Measurements from ENCODE around the gene ARMC3. TPM values are rescaled to one million over a fixed set of nuclear protein-coding genes. Genes with fewer than 3 reads are reported as not detected.

The ARMC3 gene
- total RNA-seq, 1 donor from 2014 or later, result not detected

DNA sequence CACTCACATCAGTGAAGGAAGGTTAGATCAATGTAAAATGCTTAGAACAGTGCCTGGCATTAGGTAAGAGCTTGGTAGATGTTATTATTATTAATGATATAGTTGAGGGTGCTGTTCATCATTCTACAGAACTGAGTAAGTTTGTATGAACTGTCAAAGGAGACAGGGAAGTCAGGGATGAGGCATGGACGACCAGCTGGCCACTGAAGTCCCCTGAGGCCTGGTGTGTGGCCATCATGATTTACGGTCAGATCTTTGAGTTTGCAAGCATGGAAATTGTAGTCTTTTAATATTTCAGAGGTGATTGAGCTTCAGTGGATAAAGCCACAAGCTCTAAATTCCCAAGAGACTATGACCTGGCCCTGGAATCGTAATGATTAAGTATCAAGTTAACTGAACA, 6.9 kb downstream of the ARMC3 start:
- Mint-ChIP-seq H3K36me3 (ENCODE audit: unreplicated experiment) (no peaks in the 10 kb centered on the region), H3K4me3 (ENCODE audit: unreplicated experiment) (no peak overlapping the region), H3K9me3 (ENCODE audit: unreplicated experiment) (no peaks in the 10 kb centered on the region), H3K4me1 (ENCODE audit: unreplicated experiment) (peaks cover 2% of the 10 kb centered on the region), H3K27ac (ENCODE audit: unreplicated experiment) (no peak overlapping the region), H3K27me3 (ENCODE audit: unreplicated experiment) (peaks cover 17% of the 10 kb centered on the region)
- TF ChIP-seq, protein P1, sequence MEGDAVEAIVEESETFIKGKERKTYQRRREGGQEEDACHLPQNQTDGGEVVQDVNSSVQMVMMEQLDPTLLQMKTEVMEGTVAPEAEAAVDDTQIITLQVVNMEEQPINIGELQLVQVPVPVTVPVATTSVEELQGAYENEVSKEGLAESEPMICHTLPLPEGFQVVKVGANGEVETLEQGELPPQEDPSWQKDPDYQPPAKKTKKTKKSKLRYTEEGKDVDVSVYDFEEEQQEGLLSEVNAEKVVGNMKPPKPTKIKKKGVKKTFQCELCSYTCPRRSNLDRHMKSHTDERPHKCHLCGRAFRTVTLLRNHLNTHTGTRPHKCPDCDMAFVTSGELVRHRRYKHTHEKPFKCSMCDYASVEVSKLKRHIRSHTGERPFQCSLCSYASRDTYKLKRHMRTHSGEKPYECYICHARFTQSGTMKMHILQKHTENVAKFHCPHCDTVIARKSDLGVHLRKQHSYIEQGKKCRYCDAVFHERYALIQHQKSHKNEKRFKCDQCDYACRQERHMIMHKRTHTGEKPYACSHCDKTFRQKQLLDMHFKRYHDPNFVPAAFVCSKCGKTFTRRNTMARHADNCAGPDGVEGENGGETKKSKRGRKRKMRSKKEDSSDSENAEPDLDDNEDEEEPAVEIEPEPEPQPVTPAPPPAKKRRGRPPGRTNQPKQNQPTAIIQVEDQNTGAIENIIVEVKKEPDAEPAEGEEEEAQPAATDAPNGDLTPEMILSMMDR (IDR thresholded peaks at IDR 0.05), result no peak
- DNase-seq (ENCODE audit: extremely low spot score, unreplicated experiment), result no peak

DNA sequence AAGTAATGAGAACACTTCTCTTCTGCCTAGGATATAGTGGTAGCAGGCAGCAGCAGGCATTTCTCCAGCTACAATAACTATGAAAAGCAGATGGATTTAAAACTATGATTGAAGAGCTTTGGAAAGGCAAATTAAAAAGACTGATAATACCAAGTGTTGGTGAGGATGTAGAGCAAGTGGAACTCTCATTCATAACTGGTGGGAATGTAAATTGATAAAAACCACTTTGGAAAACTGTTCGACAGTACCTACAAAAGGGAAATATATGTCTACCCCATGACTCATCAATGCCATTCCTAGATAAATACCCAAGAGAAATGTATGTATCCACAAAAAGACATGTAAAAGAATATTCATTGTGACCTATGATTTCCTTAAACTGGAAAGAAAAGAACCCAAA, 14.6 kb downstream of the ARMC3 start:
- Mint-ChIP-seq H3K36me3 (ENCODE audit: unreplicated experiment) (no peaks in the 10 kb centered on the region), H3K9me3 (ENCODE audit: unreplicated experiment) (peaks cover 18% of the 10 kb centered on the region), H3K27ac (ENCODE audit: unreplicated experiment) (no peak overlapping the region), H3K4me3 (ENCODE audit: unreplicated experiment) (no peak overlapping the region), H3K4me1 (ENCODE audit: unreplicated experiment) (no peaks in the 10 kb centered on the region), H3K27me3 (ENCODE audit: unreplicated experiment) (peaks cover 58% of the 10 kb centered on the region)
- TF ChIP-seq, protein P1 (IDR thresholded peaks at IDR 0.05), result no peak
- DNase-seq (ENCODE audit: extremely low spot score, unreplicated experiment), result no peak

DNA sequence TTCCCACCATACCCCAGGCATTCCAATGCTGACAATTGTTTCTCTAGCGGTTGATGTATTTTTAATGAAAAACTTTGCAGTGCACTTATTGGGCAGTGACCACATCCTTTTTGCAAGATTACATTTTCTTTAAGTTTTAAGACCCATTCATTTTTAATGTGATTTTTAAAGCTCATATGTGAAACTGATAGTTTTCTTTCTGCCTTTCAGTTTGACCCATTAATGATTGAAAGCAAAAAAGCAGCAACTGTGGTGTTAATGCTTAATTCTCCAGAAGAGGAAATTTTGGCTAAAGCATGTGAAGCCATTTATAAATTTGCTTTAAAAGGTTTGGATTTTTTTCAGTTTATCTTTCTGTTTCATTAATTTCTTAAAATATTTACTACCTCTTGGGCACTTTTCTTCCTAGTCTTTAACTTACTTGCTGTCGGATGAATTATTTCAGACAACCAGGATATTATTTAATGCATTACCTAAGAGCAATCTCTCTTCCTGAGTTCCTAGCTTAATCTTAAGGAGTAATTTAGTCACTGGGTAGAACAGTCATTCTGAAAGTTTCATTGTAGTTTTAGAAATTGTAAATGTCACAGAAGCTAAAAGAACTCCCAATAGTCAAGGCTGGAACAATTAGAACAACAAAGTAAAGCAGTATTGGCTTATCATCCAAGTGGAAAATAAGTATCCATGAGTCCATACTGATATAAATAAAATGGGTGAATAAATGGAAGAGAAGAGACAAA, 18.3 kb downstream of the ARMC3 start:
- Mint-ChIP-seq H3K4me1 (ENCODE audit: unreplicated experiment) (no peaks in the 10 kb centered on the region), H3K9me3 (ENCODE audit: unreplicated experiment) (peaks cover 42% of the 10 kb centered on the region), H3K27ac (ENCODE audit: unreplicated experiment) (no peak overlapping the region), H3K27me3 (ENCODE audit: unreplicated experiment) (peaks cover 46% of the 10 kb centered on the region), H3K36me3 (ENCODE audit: unreplicated experiment) (no peaks in the 10 kb centered on the region), H3K4me3 (ENCODE audit: unreplicated experiment) (no peak overlapping the region)
- TF ChIP-seq, protein P1 (IDR thresholded peaks at IDR 0.05), result no peak
- no peak for DNase-seq (ENCODE audit: extremely low spot score, unreplicated experiment)

DNA sequence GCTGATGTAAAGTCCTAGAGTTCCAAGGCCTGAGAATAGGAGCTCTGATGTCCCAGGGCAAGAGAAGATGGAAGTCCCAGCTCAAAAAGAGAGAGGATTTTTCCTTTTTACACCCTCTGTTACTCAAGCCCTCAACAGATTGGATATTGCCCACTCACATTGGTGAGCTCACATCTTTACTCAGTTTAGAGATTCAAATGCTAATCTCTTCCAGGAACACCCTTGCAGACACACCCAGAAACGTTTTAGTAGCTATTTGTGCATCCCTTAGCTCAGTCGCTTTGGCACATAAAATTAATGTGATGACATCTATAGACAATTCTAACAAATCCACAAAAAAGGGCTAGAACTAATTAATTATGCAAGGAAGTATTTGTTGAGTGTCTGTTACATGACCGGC, 27.1 kb downstream of the ARMC3 start:
- H3K36me3 Mint-ChIP-seq (ENCODE audit: unreplicated experiment), result peaks cover 2% of the 10 kb centered on the region
- no peaks in the 10 kb centered on the region for H3K4me1 Mint-ChIP-seq (ENCODE audit: unreplicated experiment)
- TF ChIP-seq, protein P1 (IDR thresholded peaks at IDR 0.05), result no peak
- DNase-seq (ENCODE audit: extremely low spot score, unreplicated experiment), result no peak
- H3K4me3 Mint-ChIP-seq (ENCODE audit: unreplicated experiment), result no peak overlapping the region
- H3K27ac Mint-ChIP-seq (ENCODE audit: unreplicated experiment), result no peak overlapping the region
- H3K27me3 Mint-ChIP-seq (ENCODE audit: unreplicated experiment), result peaks cover 10% of the 10 kb centered on the region
- peaks cover 17% of the 10 kb centered on the region for H3K9me3 Mint-ChIP-seq (ENCODE audit: unreplicated experiment)

DNA sequence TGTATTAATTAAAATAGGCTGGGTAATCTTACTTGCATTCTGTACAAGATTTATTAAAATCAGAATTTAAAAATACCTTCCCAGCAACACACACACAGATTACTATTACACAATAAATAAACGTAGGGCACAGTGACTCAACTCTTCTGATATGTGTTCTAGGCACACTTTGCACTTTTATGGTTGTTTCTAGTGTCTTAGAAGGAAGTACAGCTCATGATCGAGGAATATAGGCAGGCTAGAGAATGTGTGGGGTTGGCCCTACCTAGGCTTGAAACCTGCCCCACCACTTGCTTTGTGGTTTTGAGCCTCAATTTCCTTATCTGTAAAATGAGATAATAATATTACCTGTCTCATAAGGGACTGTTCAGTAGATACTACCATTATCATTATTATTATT, 30.5 kb downstream of the ARMC3 start:
- H3K27me3 Mint-ChIP-seq (ENCODE audit: unreplicated experiment), result peaks cover 12% of the 10 kb centered on the region
- H3K9me3 Mint-ChIP-seq (ENCODE audit: unreplicated experiment), result no peaks in the 10 kb centered on the region
- H3K4me3 Mint-ChIP-seq (ENCODE audit: unreplicated experiment), result no peak overlapping the region

More for the DNA sequence above, 30.5 kb downstream of the ARMC3 start:
- Mint-ChIP-seq H3K36me3 (ENCODE audit: unreplicated experiment) (no peaks in the 10 kb centered on the region), H3K4me1 (ENCODE audit: unreplicated experiment) (no peaks in the 10 kb centered on the region), H3K27ac (ENCODE audit: unreplicated experiment) (no peak overlapping the region)
- DNase-seq (ENCODE audit: extremely low spot score, unreplicated experiment), result no peak
- TF ChIP-seq, protein P1 (IDR thresholded peaks at IDR 0.05), result no peak

All from osteocyte (in vitro differentiated cells).